HG02938 (cell line): ENCODE results near the gene CTAGE6.
"Not testable (repeated sequence)": the region's sequence is repeated elsewhere in the genome, so short reads cannot be mapped to it uniquely, and the experiment has no call there.

Experiments
- ATAC-seq: cut with Tn5 transposase; IDR thresholded peaks from one replicate; pipeline ENCODE4 v1.9.1; 2021; ENCODE audit warnings: mild to moderate bottlenecking, moderate library complexity; ENCODE audit not compliant: unreplicated experiment

The CTAGE6 gene, protein sequence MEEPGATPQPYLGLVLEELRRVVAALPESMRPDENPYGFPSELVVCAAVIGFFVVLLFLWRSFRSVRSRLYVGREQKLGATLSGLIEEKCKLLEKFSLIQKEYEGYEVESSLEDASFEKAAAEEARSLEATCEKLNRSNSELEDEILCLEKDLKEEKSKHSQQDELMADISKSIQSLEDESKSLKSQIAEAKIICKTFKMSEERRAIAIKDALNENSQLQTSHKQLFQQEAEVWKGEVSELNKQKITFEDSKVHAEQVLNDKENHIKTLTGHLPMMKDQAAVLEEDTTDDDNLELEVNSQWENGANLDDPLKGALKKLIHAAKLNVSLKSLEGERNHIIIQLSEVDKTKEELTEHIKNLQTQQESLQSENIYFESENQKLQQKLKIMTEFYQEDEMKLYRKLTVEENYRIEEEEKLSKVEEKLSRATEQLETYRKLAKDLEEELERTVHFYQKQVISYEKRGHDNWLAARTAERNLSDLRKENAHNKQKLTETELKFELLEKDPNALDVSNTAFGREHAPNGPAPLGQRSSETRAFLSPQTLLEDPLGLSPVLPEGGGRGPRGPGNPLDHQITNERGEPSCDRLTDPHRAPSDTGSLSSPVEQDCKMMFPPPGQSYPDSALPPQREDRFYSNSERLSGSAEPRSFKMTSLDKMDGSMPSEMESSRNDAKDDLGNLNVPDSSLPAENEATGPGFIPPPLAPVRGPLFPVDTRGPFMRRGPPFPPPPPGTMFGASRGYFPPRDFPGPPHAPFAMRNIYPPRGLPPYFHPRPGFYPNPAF

DNA sequence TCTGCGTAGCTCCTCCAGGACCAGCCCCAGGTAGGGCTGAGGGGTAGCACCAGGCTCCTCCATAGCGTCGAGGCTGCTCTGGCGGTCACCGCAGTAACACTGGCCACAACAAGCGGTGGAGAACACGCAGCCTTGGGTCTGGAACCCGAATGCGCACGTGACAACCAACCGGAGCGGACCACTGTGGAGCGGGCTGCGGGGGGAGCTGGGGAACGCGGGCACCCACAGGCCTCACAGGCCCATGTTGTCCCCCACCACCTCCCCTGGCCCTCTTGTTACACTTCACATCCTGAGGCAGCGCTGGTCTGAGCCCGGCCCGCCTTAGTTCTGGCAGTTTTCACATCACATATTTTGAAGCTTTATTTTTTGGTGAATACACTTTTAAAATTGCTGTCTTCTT lies at the start of gene CTAGE6:
CTAGE6 (minus strand) TSS at position 101 of the 400 bp plus-strand sequence; CDS start at position 63, 38 bp downstream.
- not testable (repeated sequence) for ATAC-seq

DNA sequence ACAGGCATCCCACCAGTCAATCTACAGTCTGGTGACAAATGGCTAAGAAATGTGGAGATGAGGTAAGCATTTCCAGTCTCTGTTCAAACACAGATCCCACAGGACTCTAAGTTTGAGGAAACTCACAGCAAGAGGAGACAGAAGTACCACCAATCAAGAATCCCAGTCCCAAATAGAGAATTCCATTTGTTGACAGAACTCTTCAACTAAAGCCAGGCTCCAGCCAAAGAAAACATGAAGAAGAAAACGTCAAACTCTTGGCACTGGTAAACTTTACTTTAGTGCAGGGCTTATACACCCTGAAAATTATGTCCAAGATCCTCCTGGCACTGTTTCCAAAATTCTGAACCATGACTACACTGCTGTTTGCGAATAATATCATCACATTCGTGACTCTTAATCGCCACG lies 49.2 kb upstream of the CTAGE6 start:
- not testable (repeated sequence) for ATAC-seq

DNA sequence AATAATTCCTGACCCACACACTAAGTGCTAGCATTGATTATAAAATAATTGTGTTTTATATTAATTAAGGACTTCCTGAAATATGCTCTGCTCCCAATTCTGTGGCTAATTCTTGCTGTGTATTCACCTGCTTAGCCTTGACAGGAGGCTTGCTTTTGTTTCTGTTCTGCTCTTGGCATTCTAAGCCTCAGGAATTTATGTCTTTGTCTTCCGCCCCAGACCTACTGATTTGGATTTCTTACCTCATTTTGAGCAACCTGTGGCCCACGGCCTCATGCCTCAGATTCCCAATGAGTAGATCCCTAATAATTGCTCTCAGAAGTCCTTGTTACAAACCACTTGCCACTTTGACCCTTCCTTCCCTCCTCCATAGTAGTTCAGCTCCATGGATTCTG lies 40.4 kb upstream of the CTAGE6 start:
- not testable (repeated sequence) for ATAC-seq

DNA sequence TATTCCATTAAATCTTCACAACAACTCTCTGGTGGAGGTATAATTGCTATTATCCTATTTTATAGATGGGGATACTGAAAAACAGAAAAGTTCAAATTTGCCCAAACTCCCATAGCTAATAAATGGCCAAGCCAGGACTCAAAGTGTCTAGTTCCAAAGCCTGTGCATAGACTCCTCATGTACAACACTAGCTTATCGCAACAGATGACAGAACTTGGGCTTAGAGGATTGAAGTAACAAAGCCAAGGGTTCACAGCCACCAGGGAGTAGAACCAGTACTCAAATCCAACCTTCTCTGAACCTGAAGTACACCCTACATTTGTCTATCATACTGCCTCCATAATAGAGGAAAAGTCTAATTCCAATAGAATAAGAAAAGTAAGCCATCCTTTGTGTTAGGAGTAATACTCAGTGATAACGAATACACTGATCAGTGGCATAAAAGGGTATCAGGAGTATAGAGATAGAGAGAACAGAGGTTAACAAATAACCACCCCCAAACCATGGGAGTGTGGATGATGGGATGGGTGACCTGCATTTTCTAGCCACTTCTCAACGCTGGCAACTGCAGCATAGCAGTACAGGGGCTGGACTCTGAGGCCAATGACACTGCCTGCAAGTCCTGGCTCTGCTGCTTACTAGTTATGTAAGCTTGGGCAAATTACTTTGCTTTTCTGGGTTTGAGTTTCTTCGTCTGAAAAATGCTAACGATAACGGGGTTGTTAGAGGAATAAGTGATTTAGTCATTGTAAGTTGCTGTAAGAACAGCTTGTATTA lies 39.8 kb upstream of the CTAGE6 start:
- ATAC-seq = not testable (repeated sequence)

DNA sequence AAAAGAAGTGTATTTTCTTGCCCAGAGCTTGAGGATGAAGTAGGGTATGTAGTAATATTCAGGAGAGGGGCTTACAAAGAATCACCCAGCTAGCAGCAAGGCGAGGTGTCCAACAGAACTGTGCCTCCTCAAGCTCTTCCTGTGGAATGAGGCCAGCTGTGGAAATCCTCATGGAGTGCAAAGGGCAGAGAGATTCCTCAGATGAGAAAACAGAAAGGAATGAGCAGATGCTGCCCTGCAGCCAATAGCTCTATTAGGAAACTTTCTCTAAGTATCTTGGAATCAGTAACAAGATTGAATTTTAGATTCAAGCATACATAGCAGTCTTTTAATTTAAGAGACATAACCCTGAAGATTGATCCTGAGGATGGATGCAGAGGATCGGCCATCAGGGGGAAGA lies 38.2 kb upstream of the CTAGE6 start:
- ATAC-seq = not testable (repeated sequence)

DNA sequence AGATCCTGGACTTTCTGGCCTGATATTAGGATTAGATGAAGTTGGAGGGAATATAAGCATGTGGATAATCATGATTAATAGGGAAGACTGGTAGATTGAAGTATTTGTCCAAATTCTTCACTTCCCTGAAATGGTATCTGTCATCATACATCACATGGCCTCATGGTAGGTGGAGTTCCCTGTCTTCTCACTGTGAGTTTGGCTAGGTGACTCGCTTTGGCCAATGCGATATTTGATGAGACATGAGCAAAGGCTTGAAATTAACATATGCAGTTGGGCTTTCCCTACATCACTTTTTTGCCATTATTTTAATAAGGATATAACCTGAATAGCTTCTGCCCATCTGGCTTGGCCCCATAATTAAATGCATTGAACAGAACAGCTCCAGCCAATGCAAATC lies 35.1 kb upstream of the CTAGE6 start:
- ATAC-seq = not testable (repeated sequence)

DNA sequence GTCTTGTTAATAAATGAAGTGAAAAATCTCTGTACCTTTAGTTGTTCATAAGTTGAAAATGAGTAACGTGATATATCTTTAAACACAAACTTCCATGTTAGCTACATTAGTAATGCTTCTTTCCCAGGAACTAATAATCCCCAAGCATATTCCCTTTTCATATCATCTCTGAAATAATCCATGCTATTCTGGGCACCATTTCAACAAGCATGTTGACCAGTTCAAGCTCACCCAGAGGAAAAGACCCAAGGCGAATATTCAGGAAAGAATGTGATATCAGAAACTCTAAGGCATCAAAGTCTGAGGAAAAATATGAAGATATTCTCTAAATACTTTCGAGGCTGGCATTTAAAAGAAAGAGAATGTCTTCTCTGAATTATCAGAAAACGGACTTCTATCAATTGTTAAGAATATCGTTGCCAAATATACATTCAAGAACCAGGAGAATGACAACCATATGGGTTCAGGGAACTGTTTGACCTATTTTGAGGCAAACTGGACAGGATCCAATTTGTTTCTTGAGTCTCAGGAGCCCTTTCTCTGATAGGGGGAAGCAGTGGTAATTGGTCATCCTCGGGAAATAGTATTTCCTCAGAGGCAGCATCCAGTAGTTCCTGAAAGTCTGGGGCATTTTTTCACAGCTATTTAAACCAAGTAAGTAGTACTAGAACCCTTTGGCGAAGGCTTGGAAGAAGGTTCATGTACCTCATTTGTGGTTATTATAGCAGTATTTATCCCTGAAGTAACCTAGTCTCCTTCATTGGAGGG lies 28.1 kb upstream of the CTAGE6 start:
- ATAC-seq = not testable (repeated sequence)

DNA sequence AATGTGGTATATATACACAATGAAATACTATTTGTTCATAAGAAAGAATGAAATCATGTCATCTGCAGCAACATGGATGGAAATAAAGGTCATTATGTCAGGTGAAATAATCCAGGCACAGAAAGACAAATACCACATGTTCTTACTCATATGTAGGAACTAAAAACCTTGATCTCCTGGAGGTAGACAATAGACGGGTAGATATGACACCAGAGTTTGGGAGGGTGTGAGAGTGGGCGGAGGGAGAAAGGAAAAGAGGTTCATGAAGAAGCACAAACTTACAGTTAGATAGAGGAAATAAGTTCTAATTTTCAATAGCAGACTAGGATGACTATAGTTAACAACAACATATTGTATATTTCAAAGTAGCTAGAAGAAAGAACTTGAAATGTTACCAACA lies 22.1 kb upstream of the CTAGE6 start:
- not testable (repeated sequence) for ATAC-seq

DNA sequence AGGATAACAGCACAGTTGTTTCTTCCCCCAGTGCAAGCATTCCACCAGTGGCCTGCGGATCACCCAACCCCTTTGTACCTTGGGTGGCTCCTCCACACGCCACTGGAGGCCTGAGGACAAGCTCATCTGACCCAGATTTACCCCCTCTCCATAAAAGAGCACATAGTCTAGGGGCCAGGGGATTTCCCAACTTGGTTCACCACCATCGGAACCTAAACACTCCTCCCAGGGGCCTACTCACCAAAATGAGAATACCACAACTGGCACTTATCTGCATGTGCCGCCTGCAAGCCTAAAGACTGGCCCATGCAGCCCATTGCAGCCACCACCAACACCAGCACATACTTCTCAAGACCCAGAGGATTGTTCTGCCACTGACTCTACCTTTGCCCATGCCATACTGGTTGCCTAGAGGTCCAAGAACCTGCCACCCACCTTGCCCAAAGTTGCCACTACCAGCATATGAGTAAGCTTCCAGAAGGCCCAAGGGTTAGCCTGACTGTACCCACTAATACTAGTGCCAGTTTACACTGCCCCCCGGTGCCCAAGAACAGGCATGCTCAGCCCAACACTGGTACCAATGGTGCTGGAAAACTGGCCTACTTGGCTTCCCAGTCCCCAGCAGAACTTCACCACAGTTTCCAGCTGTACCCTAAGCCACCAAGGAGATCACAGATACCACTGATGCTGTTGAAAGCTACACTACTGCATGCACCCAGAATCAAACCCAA lies 15.4 kb upstream of the CTAGE6 start:
- ATAC-seq = not testable (repeated sequence)

DNA sequence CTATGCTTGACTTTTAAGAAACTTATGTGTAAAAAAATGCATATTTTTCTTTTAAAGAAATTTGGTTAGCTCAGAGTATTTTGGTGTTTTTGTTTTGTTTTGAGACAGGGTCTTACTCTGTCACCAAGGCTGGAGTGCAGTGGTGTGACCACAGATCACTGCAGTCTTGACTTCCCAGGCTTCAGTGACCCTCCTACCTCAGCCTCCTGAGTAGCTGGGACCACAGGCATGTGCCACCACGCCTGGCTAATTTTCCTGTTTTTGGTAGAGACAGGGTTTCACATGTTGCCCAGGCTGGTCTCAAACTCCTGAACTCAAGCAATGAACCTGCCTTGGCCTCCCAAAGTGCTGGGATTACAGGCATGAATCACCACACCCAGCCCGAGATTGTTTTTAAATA lies 10.0 kb upstream of the CTAGE6 start:
- not testable (repeated sequence) for ATAC-seq

DNA sequence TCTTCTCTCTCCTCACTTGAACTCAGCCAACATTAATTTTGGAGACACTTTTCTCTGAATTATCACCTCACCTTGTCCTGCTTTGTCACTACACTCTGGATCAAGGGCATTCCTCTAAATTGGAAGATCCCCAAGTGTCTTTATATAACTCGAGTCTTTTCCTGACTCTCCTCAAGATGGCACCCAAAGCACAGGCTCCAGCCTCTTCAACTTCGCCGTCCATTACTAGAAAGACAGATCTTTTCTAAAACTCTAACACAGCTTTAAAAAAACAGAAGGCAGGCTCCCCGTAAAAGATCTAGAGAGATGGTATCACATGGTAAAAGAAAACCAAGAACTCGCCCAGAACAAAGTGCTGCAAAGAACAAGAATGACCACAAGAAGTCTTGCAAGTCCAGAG lies 8.2 kb upstream of the CTAGE6 start:
- not testable (repeated sequence) for ATAC-seq

DNA sequence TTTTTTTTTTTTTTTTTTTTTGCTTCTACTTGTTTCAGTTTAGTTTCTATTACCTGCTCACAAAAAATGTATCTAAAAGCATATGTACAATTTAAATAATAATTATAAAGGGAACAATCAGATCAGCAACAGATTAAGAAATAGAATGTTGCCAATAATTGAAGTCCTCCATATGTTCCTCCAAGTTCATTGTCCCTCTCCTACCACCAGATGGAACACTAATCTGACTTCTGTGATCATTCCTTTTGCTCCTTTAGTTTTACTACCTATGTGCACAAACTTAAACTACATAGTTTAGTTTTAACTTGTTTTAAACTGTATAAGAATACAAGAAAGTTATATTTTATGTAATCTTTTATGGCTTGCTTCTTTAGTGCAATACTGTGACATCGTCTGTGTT lies 5.6 kb upstream of the CTAGE6 start:
- not testable (repeated sequence) for ATAC-seq

DNA sequence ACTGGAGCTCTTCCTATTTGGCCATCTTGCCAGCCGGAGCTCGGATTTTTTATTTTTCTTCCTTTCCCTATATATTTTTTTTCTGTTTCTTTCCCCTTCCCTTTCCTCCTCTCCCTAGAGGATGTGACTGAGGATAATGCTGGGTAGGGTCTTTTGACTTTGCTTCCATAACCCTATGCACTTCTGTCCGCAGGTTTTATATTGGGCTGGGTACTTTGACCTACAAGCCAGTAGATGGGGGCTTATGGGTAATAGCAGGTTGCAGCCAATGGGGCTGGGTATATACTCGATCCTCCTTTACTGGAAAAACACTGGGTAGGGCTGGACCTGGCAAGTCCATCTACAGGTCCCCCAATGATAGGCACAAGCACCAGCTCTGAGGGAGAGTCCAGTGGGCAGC lies 12.2 kb downstream of the CTAGE6 start:
- ATAC-seq = not testable (repeated sequence)

DNA sequence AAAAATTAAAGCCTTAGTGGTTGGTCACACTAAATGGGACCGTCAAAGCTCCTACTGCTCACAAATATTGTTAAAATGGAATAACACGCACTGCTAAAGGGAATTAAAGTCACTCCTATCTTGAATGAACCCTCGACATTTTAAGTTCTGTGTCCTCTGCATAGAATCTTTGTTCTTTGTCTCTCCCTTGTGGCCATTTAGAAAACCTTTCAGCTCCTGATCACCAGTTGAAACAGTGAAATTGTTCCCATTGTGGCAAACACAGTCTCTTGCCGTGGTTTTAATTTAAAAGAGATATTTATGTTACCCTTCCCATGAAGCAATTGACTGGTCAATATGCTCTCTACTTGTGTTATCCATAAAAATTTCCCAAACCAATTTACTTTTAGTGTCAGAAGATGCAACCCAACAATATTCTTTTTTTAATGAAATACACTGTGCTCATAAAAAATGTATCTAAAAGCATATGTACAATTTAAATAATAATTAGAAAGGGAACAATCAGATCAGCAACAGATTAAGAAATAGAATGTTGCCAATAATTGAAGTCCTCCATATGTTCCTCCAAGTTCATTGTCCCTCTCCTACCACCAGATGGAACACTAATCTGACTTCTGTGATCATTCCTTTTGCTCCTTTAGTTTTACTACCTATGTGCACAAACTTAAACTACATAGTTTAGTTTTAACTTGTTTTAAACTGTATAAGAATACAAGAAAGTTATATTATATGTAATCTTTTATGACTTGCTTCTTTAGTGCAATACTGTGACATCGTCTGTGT lies 20.3 kb downstream of the CTAGE6 start:
- ATAC-seq = peak; percentile 74

DNA sequence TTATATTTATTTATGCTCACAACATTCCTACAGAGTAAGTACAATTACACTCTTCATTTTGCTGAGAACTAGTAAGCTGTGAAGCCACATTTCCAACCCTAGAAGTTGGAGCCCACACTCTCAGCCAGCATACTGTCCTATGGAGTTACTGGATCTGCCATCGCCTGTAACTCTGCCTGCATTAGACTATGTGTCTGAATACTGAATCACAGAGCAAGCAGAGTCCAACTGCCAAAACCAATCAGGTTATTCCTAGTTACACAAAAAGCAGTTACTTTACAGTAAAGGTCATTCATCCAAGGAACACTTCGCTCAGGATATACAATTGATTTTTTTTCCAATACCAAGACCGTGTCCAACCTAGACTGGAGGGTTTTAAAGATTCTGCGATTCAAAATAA lies 21.5 kb downstream of the CTAGE6 start:
- no peak for ATAC-seq

DNA sequence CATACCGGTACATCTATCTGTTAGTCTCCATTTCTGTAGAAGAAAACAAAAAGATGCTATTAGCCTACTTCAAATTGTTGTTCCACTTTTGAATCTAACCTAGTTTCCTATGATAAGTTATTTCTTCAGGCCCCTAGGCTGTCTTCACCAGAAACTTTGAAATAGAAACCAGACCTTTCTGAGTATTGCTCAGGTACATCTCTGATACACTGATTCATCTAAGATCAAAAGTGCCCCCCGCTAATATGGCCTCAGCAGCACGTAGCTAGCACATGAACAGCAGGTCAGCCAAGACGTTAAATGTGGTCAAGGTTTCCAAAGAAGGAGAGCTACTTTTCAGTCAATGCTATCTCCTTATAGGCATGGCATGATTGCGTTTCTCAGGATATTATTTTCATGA lies 23.6 kb downstream of the CTAGE6 start:
- no peak for ATAC-seq

DNA sequence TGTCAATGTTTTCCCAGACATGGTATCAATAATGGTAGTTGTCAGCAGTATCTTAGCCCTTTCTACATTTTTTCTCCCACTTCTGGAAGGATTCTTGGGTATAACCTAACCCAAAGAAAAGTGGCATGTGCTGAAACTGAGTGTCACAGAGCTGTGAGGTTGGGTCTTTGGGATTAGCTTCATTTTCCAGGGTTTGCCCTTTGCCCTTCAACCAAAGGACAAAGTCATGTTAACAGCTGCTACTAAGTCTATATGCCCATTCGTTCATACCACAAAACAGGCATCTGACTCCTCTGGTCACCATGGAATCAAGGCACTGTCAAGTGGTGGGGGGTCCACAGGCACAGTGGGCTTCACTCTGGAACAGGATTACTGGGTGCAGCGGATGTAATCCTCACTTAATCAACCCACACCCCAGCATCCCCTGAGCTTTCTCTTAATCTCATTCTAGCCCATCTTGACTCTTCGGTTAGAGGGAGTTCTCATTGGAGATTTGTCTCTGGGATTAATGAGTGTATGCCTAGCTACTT lies 29.1 kb downstream of the CTAGE6 start:
- no peak for ATAC-seq

DNA sequence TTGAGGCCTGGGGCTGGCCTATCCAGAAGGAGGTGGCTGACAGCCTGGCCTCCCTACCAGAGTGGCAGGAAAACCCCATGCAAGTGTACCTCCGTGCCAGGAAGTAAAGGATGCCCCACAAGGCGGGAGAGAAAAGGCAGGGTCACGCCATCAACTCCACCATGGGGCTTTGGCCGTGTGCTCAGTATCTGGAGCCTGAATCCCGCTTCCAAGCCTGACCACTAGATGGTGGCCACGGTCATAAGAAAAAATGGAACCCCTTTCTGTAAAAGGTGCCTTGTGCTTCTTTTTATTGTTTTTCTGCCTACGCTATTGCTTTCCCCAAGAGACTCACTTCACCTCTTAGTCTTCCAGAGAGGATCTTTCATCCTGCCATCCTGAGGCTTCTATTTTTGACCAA lies 29.9 kb downstream of the CTAGE6 start:
- peak; percentile 75 for ATAC-seq

DNA sequence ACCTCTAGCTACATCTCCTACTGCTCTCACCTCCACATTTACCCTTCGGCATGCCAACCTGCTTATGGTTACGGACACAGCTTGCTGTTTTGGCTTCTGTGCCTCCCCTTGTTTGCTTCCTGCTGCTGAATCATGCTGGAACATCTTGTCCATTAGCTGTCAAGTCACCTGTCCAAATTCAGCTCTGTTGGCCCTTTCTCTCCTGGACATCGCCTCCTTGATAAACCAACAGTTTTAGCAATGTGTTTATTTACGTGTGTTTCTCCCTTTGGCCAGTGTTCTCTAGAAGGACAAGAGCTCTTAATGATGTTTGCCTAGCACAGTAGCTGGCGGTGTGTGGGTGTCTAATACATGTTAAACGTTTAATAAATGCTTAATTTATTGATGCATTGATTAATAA lies 31.4 kb downstream of the CTAGE6 start:
- ATAC-seq = not testable (repeated sequence)
